Activated CD8-positive, alpha-beta T cell treated with anti-CD3 and anti-CD28 coated beads for 36 hours (primary cell): ENCODE measurements around the gene COBLL1. TPM values are rescaled to one million over a fixed set of nuclear protein-coding genes. Genes with fewer than 3 reads are reported as not detected.

Experiments used
- ATAC-seq: fragments of 200-7000 bp; cut with Tn5 transposase; one replicate; pipeline ENCODE4 v1.10.0; 2021; ENCODE audit warnings: mild to moderate bottlenecking, moderate library complexity
- CTCF ChIA-PET: fragments of 350-600 bp; sonication (Branson Sonifier 250); formaldehyde crosslinking; loops from one replicate; lab custom pipeline; 2021; ENCODE audit warnings: antibody characterized with exemption; lab: Charles Lee
- POLR2A ChIA-PET: fragments of 350-600 bp; sonication (Branson Sonifier 250); formaldehyde crosslinking; loops from one replicate; lab custom pipeline; 2021; ENCODE audit warnings: antibody characterized with exemption; lab: Charles Lee
- DNase-seq: peaks from one replicate; pipeline ENCODE4 v3.0.0-alpha.2; 2020
- H3K27ac Mint-ChIP-seq: one replicate; pipeline ENCODE4 v1.8.0; 2021; ENCODE audit warnings: mild to moderate bottlenecking, mixed read lengths
- H3K27me3 Mint-ChIP-seq: one replicate; pipeline ENCODE4 v1.8.0; 2021; ENCODE audit warnings: mixed read lengths
- H3K36me3 Mint-ChIP-seq: one replicate; pipeline ENCODE4 v1.8.0; 2021; ENCODE audit warnings: low read depth, mixed read lengths
- H3K4me1 Mint-ChIP-seq: one replicate; pipeline ENCODE4 v1.8.0; 2021; ENCODE audit warnings: low read depth, mixed read lengths
- H3K4me3 Mint-ChIP-seq: one replicate; pipeline ENCODE4 v1.8.0; 2021; ENCODE audit warnings: mild to moderate bottlenecking, moderate library complexity, mixed read lengths
- H3K9me3 Mint-ChIP-seq: one replicate; pipeline ENCODE4 v1.8.0; 2021; ENCODE audit warnings: mixed read lengths
- intact Hi-C: fragments of 100-400 bp; cut with micrococcal nuclease; formaldehyde crosslinking; loops from one replicate; pipeline ENCODE4 v1.10.0; 2022
- total RNA-seq, 2 experiments: library from RNA; stranded (reverse); gene quantifications; one replicate each; pipeline ENCODE4 v1.2.3, GENCODE V29; 2021
- TF ChIP-seq, protein P1 (sequence below): fragments of 200-600 bp; IDR thresholded peaks from one replicate; pipeline ENCODE4 v1.8.0; 2022; ENCODE audit warnings: antibody characterized with exemption, mild to moderate bottlenecking

Gene COBLL1
- total RNA-seq, 2 experiments from 2014 or later = 0.36 to 0.68 TPM

DNA sequence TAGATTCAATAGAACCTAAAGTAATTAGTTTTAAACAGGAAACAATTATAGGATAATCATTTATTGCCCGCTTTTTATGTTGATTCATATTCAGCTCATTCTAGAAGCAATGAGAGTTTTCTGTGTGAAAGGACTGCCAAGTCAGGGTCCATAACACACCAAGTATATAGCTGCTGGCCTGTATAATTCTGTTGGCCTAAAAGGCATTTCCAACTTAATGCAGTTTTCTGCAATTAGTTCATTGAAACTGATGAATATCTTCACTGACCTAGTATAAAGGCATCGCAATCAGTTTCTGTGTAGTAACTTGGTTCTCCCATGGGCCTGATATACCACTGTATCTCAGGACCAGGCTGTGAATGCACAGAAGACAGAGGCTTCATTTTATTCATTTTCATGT, 151.3 kb downstream of the COBLL1 start:
- POLR2A ChIA-PET = no interaction called here
- H3K4me1 Mint-ChIP-seq = no peaks in the 10 kb centered on the region
- H3K27me3 Mint-ChIP-seq = no peaks in the 10 kb centered on the region
- ATAC-seq = no peak
- CTCF ChIA-PET = no interaction called here
- TF ChIP-seq, protein P1, sequence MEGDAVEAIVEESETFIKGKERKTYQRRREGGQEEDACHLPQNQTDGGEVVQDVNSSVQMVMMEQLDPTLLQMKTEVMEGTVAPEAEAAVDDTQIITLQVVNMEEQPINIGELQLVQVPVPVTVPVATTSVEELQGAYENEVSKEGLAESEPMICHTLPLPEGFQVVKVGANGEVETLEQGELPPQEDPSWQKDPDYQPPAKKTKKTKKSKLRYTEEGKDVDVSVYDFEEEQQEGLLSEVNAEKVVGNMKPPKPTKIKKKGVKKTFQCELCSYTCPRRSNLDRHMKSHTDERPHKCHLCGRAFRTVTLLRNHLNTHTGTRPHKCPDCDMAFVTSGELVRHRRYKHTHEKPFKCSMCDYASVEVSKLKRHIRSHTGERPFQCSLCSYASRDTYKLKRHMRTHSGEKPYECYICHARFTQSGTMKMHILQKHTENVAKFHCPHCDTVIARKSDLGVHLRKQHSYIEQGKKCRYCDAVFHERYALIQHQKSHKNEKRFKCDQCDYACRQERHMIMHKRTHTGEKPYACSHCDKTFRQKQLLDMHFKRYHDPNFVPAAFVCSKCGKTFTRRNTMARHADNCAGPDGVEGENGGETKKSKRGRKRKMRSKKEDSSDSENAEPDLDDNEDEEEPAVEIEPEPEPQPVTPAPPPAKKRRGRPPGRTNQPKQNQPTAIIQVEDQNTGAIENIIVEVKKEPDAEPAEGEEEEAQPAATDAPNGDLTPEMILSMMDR = no peak
- H3K27ac Mint-ChIP-seq = no peak overlapping the region
- intact Hi-C loops = no loop called here
- DNase-seq = no peak
- H3K36me3 Mint-ChIP-seq = no peaks in the 10 kb centered on the region
- H3K9me3 Mint-ChIP-seq = no peaks in the 10 kb centered on the region
- H3K4me3 Mint-ChIP-seq = no peak overlapping the region

DNA sequence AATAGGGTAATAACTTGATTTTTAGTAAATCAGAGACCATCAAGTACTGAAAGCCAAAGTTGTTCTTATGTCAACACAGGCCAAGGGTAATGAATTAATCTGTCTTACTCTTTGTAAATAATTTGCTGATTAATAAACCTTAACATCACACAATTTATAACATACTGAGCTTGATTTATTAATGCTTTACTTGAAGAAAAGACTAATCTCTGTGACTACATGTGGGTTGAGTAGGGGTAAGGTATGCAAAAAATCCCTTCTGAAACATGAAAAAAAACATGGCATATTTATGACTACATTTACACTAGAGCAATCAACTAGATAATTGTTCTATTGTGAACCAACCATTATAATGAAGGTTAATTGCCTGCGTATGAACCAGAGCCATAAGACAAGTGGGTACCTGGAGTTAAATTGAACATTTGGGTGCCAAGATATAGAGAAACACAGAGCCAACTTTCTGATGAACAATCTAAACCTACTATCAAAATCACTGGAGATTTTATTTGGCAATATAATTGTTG, 152.7 kb downstream of the COBLL1 start:
- no peaks in the 10 kb centered on the region for H3K4me1 Mint-ChIP-seq
- H3K27ac Mint-ChIP-seq = no peak overlapping the region
- H3K27me3 Mint-ChIP-seq = no peaks in the 10 kb centered on the region
- ChIA-PET POLR2A (no interaction called here), CTCF (no interaction called here)
- no peak overlapping the region for H3K4me3 Mint-ChIP-seq
- TF ChIP-seq, protein P1 = no peak
- DNase-seq (no peak), ATAC-seq (no peak)
- intact Hi-C loops = no loop called here
- no peaks in the 10 kb centered on the region for H3K9me3 Mint-ChIP-seq
- no peaks in the 10 kb centered on the region for H3K36me3 Mint-ChIP-seq

DNA sequence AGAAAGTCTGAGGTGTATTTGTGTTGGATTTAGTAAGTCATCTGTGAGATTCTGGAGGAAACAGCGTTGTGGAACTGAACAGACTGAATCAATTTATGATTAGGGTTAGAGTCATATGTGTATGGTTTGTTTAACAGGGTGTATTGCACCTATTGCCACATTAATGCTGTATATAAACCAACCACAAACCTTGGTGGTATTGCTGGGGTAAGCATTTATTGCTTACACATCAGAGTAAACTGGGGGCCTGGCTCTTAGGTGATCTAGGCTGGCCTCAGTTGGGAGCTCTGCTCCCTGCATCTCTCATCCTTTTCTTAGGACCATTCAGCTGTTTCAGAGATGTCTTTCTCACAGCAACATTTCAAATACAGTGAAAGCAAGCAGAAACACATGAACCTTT, 160.6 kb downstream of the COBLL1 start:
- H3K27ac Mint-ChIP-seq = no peak overlapping the region
- H3K4me1 Mint-ChIP-seq = no peaks in the 10 kb centered on the region
- ChIA-PET POLR2A (no interaction called here), CTCF (no interaction called here)
- DNase-seq (no peak), ATAC-seq (no peak)
- H3K27me3 Mint-ChIP-seq = no peaks in the 10 kb centered on the region
- H3K9me3 Mint-ChIP-seq = peaks cover 1% of the 10 kb centered on the region
- H3K36me3 Mint-ChIP-seq = no peaks in the 10 kb centered on the region
- no peak overlapping the region for H3K4me3 Mint-ChIP-seq
- intact Hi-C loops = no loop called here
- TF ChIP-seq, protein P1 = no peak

DNA sequence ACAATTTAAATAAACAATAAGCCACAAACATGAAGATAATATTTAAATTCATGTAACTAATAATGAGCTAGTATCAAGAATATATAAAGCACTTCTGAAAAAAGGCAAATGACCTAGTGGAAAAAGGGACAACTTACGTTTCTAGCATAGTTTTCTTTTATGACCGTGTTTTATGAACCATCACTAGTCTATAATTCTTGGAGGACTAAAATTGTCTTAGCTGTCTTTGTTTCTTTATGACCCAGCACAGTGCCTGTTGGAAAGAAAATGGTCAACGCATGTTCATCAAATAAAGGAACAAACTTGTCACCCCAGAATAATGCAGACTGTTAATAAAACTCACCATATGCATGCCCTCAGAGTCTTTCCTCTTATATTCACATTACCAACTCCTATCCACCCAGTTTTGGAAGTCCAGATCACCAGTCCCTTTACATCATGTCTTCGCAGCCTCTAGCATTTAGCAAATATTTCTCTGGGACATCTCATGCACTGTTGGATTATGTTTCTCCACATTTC, 162.9 kb downstream of the COBLL1 start:
- TF ChIP-seq, protein P1 = no peak

DNA sequence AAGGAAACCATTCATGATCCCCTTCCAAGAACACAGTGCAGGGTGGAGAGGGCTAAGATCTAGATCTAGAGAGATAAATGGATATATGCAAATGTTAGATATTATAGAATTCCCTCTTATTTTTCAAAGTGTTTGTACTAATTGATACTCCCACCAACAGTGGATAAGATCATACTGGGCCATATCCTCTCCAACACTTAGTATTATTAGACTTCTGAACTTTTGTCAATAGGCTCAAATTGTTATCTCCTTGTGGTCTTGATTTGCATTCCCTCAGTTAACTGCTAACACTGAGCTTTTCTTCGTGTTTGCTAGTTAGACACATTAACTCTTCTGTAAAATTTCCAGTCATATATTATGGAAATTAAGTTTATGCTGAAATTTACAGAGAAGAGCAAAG, 163.9 kb downstream of the COBLL1 start:
- DNase-seq (no peak), ATAC-seq (no peak)
- CTCF ChIA-PET = no interaction called here
- Mint-ChIP-seq H3K27ac (no peak overlapping the region), H3K9me3 (peaks cover 1% of the 10 kb centered on the region), H3K27me3 (no peaks in the 10 kb centered on the region), H3K4me3 (no peak overlapping the region), H3K36me3 (no peaks in the 10 kb centered on the region), H3K4me1 (no peaks in the 10 kb centered on the region)
- TF ChIP-seq, protein P1 = no peak
- POLR2A ChIA-PET = no interaction called here
- intact Hi-C loops = no loop called here

More for the DNA sequence above, 162.9 kb downstream of the COBLL1 start:
- no peak for ATAC-seq
- H3K27ac Mint-ChIP-seq = no peak overlapping the region
- no peak for DNase-seq
- no peaks in the 10 kb centered on the region for H3K4me1 Mint-ChIP-seq
- H3K9me3 Mint-ChIP-seq = peaks cover 1% of the 10 kb centered on the region
- intact Hi-C loops = no loop called here
- no peaks in the 10 kb centered on the region for H3K27me3 Mint-ChIP-seq
- no peak overlapping the region for H3K4me3 Mint-ChIP-seq
- ChIA-PET POLR2A (no interaction called here), CTCF (no interaction called here)
- H3K36me3 Mint-ChIP-seq = no peaks in the 10 kb centered on the region
